Right lobe of liver (tissue), 4 donors: Measurements from ENCODE around the gene RIT2.

Experiments
- POLR2A ChIP-seq: fragments of 450-650 bp; IDR thresholded peaks from one replicate; pipeline ENCODE4 v1.6.1; 2017; ENCODE audit warnings: antibody characterized with exemption, mild to moderate bottlenecking
- TF ChIP-seq, protein P1 (sequence below), 4 donors: fragments of 200-600 bp in 3 of 4; fragments of 450-650 bp in 1 of 4; IDR thresholded peaks; one replicate each; pipeline versions ENCODE4 v1.5.1 to v1.8.0; 2016 to 2022; ENCODE audit warnings: antibody characterized with exemption in 4 of 4, mild to moderate bottlenecking in 2 of 4
- donor health status: DM: no; HTN: no; CAD: no.
- donor health status: DM: no; HTN: no; CAD: no.
- donor health status: DM: no; HTN: yes; CAD: no.

DNA sequence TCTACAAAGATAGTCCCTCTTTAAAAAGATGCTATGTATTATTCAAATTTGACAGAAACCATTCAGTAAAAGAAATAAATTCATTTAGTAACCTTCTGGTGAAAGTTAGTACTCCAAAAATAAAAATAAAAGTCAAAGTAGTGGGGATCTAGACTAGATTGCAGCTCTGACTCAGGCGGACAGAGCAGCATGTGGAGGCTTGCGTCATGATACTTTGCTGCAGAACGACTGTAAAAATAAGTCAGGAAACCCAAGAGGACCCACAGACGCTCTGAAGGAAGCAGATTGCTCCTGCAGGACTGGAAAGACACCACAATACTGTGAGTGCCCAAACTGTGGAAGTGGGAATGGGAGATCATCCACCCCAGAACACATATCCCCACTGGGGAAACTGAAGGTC, 301.9 kb downstream of the RIT2 start:
- TF ChIP-seq, protein P1, sequence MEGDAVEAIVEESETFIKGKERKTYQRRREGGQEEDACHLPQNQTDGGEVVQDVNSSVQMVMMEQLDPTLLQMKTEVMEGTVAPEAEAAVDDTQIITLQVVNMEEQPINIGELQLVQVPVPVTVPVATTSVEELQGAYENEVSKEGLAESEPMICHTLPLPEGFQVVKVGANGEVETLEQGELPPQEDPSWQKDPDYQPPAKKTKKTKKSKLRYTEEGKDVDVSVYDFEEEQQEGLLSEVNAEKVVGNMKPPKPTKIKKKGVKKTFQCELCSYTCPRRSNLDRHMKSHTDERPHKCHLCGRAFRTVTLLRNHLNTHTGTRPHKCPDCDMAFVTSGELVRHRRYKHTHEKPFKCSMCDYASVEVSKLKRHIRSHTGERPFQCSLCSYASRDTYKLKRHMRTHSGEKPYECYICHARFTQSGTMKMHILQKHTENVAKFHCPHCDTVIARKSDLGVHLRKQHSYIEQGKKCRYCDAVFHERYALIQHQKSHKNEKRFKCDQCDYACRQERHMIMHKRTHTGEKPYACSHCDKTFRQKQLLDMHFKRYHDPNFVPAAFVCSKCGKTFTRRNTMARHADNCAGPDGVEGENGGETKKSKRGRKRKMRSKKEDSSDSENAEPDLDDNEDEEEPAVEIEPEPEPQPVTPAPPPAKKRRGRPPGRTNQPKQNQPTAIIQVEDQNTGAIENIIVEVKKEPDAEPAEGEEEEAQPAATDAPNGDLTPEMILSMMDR (IDR thresholded peaks at IDR 0.05), result no peak
- TF ChIP-seq POLR2A, result no peak
